GM10266 (cell line): ENCODE results near the gene AVEN.

Experiments used
- DNase-seq: peaks from one replicate; pipeline ENCODE4 v3.0.0; 2012; ENCODE audit errors: extremely low spot score
- TF ChIP-seq, protein P1 (sequence below): IDR thresholded peaks from 2 replicates; pipeline ENCODE4 v1.5.1; 2012; ENCODE audit warnings: mild to moderate bottlenecking, low read depth; ENCODE audit not compliant: control insufficient read depth, insufficient read depth; ENCODE audit errors: missing control alignments

AVEN gene

DNA sequence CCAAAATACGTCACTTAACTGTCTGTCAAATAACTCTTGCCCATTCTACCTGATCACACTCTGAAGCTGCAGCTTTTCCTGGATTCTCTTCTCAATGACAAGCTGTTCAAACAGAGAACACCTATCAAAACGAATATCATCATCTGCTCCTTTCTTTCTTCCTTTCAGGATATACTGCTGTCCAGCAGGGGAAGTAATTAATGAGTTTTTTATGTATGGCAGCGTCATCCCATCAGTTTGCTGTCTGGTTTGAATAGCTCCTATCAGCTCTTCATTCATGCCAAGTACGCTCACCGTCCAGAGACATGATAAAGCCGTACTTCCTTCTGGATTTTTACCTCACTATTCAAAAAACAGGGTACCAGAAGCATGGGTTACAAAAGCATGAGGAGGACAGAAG, 70.8 kb downstream of the AVEN start, which contains the start of gene CHRM5:
Gene CHRM5, plus strand, starts transcription at position 274 of the 400 bp plus-strand sequence. CDS start 94,221 bp downstream, outside the sequence.
- DNase-seq: no peak
- TF ChIP-seq, protein P1, sequence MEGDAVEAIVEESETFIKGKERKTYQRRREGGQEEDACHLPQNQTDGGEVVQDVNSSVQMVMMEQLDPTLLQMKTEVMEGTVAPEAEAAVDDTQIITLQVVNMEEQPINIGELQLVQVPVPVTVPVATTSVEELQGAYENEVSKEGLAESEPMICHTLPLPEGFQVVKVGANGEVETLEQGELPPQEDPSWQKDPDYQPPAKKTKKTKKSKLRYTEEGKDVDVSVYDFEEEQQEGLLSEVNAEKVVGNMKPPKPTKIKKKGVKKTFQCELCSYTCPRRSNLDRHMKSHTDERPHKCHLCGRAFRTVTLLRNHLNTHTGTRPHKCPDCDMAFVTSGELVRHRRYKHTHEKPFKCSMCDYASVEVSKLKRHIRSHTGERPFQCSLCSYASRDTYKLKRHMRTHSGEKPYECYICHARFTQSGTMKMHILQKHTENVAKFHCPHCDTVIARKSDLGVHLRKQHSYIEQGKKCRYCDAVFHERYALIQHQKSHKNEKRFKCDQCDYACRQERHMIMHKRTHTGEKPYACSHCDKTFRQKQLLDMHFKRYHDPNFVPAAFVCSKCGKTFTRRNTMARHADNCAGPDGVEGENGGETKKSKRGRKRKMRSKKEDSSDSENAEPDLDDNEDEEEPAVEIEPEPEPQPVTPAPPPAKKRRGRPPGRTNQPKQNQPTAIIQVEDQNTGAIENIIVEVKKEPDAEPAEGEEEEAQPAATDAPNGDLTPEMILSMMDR: no peak

DNA sequence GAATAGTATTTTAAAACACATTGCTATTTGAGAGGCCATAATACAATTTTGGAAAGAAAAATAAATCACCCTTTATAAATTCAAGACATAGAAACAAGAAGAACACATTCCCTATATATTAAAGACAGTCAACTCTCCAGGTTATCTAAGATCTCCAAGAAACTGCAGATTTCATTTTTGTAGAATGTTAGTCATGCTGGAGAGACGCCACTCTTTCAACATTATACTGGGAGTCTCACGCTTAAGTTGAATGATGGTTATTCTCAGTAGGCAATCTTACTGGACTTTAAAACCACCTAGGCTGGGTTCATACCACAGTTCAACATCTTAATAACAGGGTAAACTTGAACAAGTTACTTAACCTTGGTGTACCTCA, 74.4 kb downstream of the AVEN start:
- no peak for DNase-seq
- TF ChIP-seq, protein P1: no peak

DNA sequence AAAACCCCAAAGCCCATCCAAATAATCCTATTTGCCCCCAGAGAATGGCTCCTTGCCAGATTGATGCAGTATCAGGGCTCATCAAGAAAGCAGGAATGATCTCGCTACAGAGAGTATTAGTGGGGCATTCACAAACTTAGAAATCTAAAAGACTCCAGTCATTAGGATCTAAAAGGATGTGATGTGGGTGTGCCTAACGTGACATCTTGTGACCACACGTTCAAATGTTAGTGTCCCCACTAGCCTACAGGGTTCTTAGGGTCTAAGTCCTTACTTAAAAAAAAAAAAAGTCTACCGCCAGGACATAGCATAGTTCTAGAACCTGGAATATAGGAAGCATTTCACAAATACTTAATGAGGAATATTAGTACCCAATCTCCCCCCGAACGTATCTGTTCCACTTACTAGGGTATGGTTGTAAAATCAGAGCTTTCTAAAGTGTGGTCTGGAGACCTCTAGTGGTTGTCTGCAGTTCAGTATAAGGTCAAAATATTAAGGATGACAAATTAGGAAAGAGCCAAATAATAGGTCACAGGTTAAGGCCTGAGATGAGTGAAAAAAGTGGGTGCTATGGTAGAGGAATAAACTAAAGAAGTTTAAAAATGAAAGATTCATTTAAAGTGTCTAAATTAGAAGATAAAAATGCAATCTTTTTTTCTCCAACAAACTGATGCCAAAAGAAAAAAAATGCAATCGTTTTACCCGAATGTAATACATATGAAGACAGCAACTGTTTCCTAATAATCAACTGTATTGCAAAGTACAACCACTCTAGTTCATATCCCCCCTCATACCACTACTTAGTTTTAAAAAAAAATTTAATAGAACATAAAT, 75.0 kb downstream of the AVEN start:
- DNase-seq: peak; percentile 26
- TF ChIP-seq, protein P1: peak; percentile 71

DNA sequence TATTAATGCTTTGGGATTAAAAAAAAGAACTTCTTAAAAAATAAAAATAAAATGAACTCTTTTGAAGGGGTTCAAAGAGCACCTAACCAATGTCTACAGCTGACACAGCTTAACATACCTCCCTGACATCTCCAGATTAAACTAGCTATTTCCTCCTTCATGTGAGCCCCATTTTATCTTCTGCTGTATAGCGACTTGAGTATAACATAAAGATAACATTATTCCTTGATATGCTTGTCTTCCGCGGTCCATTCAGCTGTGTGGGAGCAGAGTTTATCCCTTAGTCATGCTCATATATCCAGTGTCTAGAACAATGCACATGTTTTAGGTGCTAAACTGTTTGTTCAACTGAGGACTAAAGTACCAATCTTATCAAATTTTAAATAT, 78.5 kb downstream of the AVEN start:
- TF ChIP-seq, protein P1: no peak
- DNase-seq: no peak

- TF ChIP-seq, protein P1: no peak
- no peak for DNase-seq
Measured at GRCh38 chr15:33959844-33960548, 79.0 kb downstream of the AVEN start.

- TF ChIP-seq, protein P1: no peak
Measured at GRCh38 chr15:33956397-33956796, 82.6 kb downstream of the AVEN start.

DNA sequence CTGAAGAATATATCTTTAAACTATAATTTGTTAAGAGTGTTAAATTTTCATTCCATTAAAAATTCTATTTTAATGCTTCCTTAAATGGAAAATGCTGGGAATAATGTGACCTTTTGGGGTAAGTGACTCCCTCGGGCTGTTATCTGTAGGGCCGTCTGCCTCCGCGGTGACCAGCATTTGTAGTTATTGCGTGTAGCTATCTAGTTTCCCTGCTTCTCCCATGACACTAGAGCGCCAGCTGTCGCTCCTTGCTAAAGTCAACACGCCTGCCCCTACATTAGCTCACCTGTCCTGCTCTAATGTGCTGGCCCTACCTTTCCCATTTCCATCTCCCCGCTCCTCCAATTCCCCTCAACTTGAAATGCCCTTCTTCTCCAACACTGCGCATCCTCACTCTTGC, 83.1 kb downstream of the AVEN start:
- TF ChIP-seq, protein P1: no peak
- no peak for DNase-seq

More at GRCh38 chr15:33956397-33956796, 82.6 kb downstream of the AVEN start:
- DNase-seq: no peak
